SH-SY5Y (cell line): ENCODE results near the gene HMOX1.

Experiments
- GATA2 ChIP-seq: IDR thresholded peaks from 2 replicates; pipeline ENCODE4 v1.6.1; 2011; ENCODE audit warnings: mild to moderate bottlenecking, low read depth, low read length
- GATA3 ChIP-seq: IDR thresholded peaks from 2 replicates; pipeline ENCODE4 v1.6.1; 2011; ENCODE audit warnings: low read depth, mild to moderate bottlenecking, low read length, moderate library complexity

Gene HMOX1

DNA sequence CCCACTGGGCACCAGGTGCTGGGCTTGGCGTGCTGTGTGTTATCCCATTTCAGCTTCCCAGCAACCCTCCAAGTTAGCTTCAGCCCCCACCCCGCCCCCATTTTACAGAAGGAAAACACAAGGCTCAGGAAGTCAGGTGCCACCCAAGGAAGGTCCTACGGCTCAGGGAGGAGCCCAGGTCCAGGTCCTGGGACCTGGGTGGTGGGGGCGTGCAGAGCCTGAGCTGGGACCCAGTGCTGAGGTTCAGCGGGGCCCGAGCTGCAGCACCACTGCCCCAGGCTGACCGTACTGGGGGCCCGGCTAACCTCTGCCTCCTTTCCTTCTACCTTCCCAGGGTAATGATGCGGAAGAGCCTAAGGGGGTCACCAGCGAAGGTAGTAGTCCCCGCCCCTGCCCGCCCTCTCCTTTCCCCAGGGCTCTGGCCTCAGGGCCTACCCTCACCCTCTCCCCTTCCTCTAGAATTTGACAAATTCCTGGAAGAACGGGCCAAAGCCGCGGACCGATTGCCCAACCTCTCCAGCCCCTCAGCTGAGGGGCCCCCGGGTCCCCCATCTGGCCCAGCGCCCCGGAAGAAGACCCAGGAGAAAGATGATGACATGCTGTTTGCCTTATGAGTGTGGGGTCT is 34.2 kb upstream of the HMOX1 start:
- TF ChIP-seq GATA3 (no peak), GATA2 (no peak)

DNA sequence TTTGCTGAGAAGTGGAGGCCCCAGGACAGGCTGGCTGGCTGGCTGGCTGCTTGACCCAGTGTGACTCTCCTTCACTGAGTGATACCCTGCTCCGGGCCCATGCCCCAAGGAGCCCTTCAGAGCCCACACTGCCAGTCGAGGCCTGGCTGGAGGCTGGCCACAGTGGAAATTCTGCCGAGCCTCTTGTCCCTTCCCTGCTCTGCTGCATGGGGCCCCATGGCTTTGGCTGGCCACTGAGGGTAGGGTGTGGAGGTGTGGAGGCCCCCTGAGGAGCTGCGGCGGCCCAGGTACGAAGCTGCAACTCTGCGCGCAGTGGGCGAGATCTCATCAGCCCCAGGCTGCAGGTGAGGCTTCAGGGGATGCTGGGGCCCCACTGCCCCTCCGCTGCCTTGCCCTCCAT is 33.4 kb upstream of the HMOX1 start:
- TF ChIP-seq GATA3 = no peak
- TF ChIP-seq GATA2 = no peak

DNA sequence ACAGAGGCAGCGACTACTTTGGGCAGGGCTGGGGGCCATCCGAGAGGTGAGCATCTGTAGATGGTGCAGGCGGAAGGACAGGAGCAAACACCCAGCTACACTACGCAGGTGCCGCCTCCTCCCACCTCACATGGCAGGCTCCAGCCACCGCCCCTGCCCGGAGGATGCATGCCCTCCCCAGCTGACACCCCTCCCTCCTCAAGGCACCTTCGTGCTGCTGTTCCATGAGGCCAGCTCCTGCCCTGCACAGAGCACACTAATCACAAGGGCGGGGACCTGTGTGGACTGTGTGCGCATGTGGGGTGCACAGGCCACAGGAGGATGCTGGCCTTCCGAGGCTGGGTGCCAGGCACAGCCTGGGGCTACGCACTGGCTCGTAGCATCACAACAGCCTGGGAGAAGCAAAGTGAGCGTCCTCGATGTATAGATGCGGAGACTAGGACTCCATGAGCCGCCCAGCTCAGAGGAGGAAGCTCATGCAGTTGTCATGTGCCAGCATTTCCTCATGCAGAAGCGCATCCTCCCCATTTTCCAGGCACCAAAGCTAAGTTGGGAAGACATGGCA is 32.8 kb upstream of the HMOX1 start:
- TF ChIP-seq GATA3 (no peak), GATA2 (no peak)

DNA sequence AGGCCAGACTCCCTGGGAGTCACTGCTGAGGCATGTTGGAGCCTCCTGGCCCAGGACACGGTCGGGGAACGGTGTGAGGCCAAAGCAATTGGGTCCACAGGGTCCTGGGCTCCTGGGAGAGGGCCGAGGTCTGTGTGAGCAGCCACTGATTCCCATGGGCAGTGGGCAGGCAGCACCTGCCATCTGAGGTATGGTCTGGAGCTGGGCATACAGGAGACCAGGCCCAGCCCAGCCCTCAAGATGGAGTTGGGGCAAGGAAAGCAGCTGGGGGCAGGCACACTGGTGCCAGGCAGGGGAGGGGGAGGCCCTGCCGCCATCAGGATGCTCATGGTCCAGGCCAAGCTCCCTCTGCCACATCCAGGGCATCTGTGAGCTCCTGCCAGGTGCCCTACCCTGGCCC is 32.2 kb upstream of the HMOX1 start:
- TF ChIP-seq GATA2 = no peak
- TF ChIP-seq GATA3 = no peak

DNA sequence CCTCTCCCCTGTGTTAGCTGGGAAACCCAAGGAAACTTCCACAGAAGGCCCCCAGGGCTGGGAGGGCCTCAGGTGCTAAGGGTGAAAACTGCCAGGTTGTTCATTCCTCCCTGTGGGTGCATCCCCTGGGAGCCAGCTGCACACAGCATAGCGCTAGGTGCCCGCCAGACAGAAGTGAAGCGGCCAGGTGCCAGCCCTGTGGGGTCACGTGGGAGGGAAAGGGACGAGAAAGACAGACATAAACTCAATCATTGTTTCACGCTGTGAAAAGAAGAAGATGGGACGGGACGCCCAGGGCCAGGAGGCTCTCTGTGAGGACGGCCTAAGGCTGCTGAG is 31.6 kb upstream of the HMOX1 start:
- TF ChIP-seq GATA3 (no peak), GATA2 (no peak)

DNA sequence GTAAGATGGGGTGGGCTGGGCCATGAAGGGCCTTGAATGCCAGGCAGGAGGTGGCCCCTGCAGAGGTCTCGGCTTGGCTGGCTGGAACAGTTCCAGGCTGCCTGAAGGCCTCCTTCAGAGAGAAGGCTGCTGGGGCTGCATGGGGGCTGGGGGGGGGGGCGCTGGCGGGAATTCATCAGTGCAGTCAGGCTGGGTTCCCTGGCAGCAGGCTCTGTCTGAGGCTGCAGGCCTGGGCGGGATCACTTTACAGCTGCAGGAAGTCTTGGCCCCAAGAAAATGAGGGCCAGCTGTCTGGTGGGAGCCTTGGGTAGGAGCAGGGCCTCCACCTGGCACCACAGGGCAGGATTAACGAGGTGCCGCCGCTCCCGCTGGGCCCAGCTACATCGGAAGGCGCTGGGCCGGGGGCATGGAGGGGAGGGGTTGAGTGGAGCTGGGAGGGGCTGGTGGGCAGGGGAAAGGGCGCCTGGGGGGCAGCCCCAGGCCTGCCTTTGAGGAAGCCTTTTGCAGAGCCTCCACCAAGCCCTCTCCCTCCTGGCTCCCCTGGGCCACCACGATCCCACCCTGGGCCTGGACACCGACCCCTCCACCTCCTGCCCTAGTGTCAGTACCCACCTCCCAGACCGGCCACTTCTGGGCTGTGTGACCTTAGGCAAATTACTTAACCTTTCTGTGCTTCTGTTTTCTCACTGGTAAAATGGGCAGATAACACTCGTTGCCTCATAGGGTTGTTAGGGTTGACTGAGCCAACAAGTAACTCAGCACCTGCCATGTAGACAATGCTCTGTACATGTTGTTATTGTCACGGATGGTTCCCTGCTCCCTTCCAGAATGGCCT is 31.0 kb upstream of the HMOX1 start:
- TF ChIP-seq GATA3 (no peak), GATA2 (no peak)

DNA sequence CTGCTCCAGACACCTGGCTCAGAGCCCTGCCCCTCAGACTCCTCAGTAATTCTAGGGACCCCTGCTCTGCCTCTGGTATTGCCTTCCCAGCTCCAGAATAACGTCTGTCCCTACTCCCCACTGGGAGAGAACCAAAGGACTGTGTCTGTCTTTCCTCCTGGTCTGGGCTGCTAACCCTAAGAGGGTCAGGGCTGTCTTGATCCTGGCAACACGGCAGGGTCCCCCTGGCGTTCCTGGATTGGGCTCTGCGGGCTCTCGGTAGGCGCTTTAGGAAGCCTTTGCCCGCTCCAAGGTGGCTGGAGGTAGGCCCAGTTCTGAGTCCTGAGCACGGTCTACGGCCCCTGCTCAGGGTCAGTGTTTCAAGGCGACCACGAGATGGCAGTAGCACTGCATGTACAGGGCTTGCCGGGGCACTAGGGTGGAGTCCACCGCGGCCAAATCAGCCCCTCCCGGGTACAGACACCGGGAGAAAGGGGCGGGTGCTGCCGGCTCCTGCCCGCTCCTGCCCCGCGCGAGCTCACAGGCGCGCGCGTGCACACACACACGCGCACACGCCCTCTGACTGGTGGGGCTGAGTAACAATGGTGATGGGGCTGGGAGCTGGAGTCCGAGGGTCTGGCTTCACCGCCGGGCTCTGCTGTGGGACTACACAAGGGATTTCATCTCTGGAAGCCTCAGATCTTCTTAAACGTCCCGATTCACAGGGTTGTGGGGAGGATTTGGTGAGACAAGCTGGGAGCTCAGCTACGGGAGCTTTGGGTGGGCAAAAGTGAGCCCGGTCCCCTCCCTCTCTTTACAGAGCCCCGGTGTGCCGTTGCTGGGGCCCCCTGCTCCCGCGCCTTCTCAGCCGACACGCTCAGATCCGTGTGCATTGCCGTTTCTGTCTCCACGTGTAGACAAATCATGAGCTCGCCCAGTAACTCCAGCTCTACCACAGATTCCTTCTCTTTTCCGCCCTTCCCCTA is 30.1 kb upstream of the HMOX1 start:
- TF ChIP-seq GATA3 = no peak
- TF ChIP-seq GATA2 = no peak

DNA sequence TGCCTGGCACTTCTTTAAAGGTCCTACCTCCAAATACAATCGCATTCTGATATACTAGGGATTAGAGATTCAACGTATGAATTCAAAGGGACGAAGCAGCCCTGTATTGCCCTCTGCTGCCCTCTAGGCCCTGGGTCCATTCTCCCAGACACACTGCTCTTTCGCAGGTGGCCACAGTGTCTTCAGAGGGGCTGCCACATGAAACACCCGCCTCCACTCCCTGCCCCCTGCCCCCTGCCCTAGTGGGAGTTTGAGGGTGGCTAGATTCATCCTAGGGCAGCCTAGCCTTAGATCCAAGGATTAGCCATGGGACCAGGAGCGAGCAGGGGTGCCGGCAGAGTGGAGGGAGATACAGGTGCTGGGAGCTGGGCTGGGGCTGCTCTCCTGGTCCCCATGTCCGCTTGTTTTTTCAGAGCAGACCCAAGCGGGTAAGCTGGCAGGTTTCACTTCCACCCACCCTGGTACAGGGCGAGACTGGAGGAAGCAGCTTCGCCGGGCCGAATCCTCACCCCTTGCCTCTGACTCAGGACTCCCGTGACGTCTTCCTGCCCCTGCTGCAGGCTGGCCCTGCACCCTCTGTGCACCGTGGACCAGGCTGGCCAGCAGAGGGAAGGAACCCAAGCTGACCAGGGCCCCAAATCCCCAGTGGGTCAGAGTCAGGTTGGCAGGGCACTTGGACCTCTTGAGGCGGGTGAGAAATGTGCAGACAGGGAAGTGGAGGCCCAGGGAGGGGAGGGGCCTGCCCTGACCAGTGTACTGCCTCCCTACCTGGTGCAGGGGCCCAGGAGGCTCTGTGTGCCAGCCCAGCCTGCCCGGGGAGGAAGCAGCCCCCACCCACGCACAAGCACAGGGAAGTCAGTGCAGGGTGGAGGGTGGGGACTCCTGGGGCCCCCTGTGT is 28.4 kb upstream of the HMOX1 start:
- no peak for TF ChIP-seq GATA2
- TF ChIP-seq GATA3 = no peak

DNA sequence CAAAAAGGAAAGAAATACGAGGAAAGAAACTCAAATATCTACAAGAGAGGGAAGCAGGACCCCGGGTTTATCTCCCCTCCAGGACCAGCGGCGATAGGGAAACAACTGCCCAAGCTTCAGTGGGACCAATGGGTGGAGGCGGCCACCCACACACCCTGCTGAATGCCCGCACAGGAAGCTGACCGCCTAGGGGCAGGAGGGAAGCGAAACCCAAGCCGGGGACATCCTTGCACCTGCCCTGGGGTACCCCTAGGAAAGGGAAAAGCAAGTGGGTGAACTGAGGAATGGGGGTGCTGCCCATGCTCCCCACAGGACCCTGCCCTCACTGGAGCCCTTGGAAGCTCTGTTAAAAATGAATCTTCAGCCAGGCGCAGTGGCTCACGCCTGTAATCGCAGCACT is 27.6 kb upstream of the HMOX1 start:
- TF ChIP-seq GATA3 = no peak
- no peak for TF ChIP-seq GATA2

DNA sequence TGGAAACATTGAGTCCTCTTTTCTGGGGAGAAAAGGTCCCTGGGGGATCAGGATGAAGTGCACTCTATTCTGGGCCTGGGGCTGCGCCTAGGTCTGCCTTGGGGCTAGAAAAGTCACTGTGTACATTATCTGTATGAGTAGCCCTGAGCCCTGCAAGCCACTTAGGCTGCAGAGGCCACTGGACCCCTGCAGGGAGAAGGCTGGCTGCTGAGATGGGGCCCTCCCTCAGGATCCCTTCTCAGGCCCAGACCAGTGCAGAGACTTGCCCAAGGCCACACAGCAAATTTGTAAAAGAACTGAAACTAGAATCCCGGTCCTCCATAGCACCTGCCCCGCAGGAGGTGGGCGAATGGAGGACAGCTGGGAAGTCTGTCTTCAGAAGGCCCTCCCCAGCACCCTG is 26.8 kb upstream of the HMOX1 start:
- no peak for TF ChIP-seq GATA3
- TF ChIP-seq GATA2 = no peak

DNA sequence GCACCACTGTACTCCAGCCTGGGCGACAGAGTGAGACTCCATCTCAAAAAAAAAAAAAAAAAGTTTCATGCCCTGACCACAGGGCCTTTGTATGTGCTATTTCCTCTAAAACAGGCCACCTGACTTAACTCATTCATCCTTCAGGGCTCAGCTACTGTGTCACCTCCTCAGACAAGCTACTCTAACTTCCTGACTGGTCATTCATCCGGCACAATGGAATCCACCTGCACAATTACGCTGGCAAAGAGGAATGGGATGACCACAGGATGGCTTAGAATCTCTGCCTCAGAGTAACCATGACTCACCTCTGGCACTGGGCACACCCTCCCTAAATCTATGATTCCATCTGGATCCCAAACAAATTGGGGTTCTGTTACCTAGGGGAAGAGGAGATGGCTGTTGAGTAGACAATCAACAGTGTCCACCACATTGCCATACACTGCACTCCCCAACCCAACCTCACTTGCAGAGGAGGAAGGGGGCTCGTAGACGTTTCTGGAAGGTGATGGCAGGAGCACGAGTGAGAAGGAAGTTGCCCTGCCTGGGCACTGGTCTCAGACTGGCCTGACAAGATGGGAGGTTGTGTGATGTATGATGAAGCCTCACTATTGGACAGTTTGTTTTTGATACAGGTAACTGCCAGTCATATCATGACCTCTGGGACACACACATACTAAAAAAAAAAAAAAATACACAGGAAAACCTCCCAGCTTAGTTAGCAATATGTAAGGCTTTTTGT is 22.8 kb upstream of the HMOX1 start:
- TF ChIP-seq GATA3 (no peak), GATA2 (no peak)

DNA sequence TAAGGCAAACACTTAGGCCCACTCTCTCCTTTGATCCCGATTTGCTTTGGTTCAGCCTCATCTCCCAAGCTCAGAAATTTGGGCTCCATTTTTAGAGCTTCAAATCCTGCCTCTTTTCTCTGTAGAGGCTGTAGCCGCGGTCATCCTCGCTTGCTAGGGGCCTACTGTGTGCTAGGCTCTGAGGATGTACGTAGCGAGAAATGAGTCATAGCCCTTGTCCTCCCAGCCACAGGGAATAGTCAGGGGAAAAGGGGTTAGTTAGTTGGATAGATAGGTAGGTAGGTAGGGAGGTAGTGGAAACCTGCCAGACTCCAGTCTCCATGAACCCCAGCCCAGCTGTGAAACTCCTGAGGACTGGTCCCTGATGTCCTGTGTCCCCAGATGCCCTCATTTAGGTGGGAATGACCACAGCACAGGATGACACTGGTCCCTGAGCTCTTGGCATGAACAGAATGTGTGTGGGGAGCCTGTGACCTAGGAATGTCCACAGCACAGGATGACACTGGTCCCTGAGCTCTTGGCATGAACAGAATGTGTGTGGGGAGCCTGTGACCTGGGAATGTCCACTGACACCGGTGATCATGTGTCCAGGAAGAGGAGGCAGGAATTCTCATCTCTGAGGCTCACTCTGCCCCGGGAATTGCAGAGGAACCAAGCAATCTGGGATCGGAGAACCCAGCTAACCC is 21.4 kb upstream of the HMOX1 start:
- TF ChIP-seq GATA2 (no peak), GATA3 (no peak)

DNA sequence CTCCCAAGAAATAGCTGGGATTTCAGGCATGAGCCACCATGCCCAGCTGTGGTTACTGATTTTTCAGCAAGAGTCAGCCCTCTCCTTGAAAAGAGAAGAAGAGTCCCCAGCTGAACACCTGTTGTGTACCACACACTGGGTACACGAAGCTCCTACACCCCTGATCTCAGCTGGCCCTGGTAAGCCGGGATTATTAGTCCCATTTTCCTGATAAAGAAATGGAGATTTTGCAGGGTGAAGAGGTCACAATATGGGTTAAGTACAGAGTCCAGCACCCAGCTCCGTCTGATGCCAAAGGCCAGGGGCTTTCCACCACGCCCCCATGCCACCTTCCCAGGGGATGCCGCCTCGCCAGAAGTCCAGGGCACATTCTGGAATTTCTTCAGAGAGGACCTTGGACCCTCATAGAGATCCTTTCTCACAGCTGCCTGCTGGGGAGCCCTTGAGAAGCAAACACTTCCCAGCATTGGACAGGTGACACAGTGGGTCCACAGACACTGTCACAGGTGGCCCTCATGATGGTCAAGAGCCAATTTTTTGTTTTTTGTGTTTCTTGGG is 19.8 kb upstream of the HMOX1 start:
- TF ChIP-seq GATA2 = no peak
- TF ChIP-seq GATA3 = no peak
